Dermis blood vessel endothelial cell (primary cell): Measurements from ENCODE around the gene CTSD. TPM values are rescaled to one million over a fixed set of nuclear protein-coding genes. Genes with fewer than 3 reads are reported as not detected.
A peak's percentile ranks its signal among the peaks of the same experiment; 100 is the strongest.
"Not testable (repeated sequence)": the region's sequence is repeated elsewhere in the genome, so short reads cannot be mapped to it uniquely, and the experiment has no call there.

Experiments used
- DNase-seq: peaks from one replicate; pipeline ENCODE4 v3.0.0; 2010
- total RNA-seq: library from RNA; depleted of rRNA; stranded (reverse); fragments of >200 nt; gene quantifications from 2 replicates; pipeline ENCODE4 v1.2.3, GENCODE V29; 2014

Gene CTSD
- total RNA-seq, result 383 and 407 TPM in 2 replicates

GRCh38 chr11:1763796-1764661, at the start of gene CTSD:
Gene CTSD (minus strand): TSS chr11:1763927. CDS start chr11:1763859, 68 bp downstream.
- DNase-seq, result peak; percentile 89

GRCh38 chr11:1813356-1813755, 49.6 kb upstream of the CTSD start:
- not testable (repeated sequence) for DNase-seq

GRCh38 chr11:1812801-1813200, 49.1 kb upstream of the CTSD start:
- no peak for DNase-seq

GRCh38 chr11:1812274-1812673, 48.5 kb upstream of the CTSD start:
- no peak for DNase-seq

GRCh38 chr11:1810761-1811160, 47.0 kb upstream of the CTSD start:
- DNase-seq, result no peak

GRCh38 chr11:1807264-1807995, 43.7 kb upstream of the CTSD start:
- DNase-seq, result no peak

- DNase-seq, result no peak
Observed at GRCh38 chr11:1805525-1805924, 41.8 kb upstream of the CTSD start.

GRCh38 chr11:1803835-1804519, 40.2 kb upstream of the CTSD start:
- DNase-seq, result not testable (repeated sequence)

GRCh38 chr11:1803246-1803645, 39.5 kb upstream of the CTSD start:
- DNase-seq, result no peak

- DNase-seq, result no peak
Observed at GRCh38 chr11:1797391-1798125, 33.8 kb upstream of the CTSD start.

GRCh38 chr11:1796413-1797011, 32.8 kb upstream of the CTSD start:
- DNase-seq, result no peak

- no peak for DNase-seq
Observed at GRCh38 chr11:1793081-1793480, 29.4 kb upstream of the CTSD start.

GRCh38 chr11:1792461-1792860, 28.7 kb upstream of the CTSD start:
- DNase-seq, result no peak

GRCh38 chr11:1791912-1792311, 28.2 kb upstream of the CTSD start:
- no peak for DNase-seq

GRCh38 chr11:1786466-1786865, 22.7 kb upstream of the CTSD start:
- no peak for DNase-seq

GRCh38 chr11:1785749-1786413, 22.2 kb upstream of the CTSD start:
- no peak for DNase-seq

- DNase-seq, result no peak
Observed at GRCh38 chr11:1784761-1785650, 21.3 kb upstream of the CTSD start.

GRCh38 chr11:1783725-1784529, 20.2 kb upstream of the CTSD start:
- DNase-seq, result no peak
